NK-92 (cell line): ENCODE measurements around the gene RBM20.

Experiments used
- DNase-seq: peaks from one replicate; lab custom pipeline; 2025; ENCODE audit not compliant: unreplicated experiment; lab: John Stamatoyannopoulos, UW

RBM20 gene

GRCh38 chr10:110671788-110672579 is 27.8 kb downstream of the RBM20 start:
- no peak for DNase-seq

- no peak for DNase-seq
Measured at GRCh38 chr10:110672580-110672919, 28.4 kb downstream of the RBM20 start.

DNA sequence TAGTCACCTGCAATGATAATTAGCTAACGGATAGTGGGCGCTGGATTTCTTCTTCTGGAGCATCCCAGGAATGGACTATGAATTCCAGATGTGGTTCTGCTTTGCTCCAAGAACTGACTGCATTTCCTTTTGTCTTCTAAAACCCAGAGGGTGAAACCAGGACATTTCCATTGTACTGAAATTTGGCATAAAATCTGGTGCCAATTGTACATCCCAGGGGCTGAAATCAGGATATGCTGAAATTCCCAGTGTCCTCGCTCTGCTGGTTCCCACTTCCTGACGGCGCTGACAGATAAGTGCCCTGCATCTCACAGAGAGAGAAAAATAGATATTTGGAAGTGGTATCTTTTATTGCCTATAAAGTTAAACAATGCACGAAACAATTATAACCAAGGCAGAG is 31.9 kb downstream of the RBM20 start:
- no peak for DNase-seq

- DNase-seq = no peak
Measured at GRCh38 chr10:110679486-110680272, 35.5 kb downstream of the RBM20 start.

- no peak for DNase-seq
Measured at GRCh38 chr10:110680273-110681020, 36.3 kb downstream of the RBM20 start.

DNA sequence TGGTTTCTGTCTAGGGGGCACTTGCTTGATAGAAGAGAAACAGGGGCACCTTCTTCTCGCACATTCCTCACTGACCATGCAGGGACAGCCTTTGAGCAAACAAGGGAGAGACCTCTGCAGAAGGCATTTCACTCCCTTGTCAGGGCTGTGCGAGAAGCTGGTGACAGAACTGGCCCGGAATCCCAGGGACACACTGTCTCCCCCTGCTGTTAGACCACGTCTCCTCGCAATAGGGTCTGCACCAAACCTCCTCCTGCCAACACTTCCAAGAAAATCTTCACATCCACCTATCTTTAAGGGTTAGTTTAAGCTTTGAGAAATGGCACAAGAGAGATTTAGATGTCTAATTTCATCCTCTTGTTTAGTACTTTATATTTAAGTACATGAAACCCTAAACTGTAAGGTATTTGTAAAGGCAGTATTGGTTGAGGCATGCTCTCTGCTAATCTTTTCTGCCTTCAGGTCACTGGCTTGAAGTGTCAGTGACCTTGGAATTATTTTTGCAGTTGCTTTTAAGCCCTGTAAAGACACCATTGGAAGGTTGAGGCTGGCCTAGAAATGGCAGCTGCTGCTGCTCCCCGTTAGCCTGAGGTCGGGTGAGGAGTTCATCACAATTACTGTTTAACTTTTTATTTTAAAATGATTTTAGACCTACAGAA is 37.0 kb downstream of the RBM20 start:
- DNase-seq = no peak

DNA sequence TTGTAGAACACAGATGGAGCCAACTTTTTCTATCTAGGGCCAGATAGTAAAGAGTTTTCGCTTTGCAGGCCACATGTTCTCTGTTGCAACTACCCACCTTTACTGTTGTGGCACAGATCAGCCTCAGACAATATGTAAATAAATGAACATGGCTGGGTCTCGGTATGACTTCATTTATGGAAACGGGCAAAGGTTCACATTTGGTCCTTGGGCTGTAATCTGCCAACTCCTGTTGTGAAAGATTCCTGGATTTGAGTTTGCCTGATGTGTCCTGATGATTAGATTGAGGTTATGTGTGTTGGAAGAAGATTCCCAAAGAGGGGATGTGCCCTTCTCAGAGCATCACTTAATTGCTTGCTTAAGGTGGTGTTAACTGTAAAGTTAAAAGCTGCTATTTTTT is 38.2 kb downstream of the RBM20 start:
- no peak for DNase-seq

DNA sequence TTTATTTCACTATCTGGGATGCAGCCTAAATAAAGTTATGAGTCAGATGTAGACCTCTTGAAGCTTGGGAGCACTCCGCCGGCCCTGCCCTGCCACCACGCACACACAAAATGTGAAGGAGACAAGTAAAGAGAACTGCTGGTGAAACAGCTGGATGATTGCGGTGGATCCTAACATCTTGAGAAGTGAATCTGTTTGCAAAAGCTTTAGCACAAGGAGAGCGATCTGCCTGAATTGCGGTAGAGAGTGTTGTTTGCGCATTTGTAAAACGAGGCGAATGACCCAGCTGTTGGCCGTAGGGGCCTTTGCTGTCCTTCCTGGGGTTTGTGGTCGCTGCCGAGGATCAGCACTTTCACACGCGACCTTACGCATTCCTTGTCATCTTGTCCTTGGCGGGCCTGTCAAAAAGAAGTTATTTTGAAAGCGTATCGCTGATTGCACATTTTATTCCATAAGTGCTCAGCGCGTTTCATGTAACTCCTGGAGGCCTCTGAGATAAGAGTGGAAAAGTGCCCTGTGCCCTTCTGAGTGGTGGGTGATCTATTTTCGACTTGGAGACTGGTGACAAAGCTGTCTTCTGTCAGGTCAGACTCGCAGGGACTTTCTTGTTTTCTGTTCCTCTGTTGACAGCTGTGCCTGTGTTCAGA is 40.8 kb downstream of the RBM20 start:
- no peak for DNase-seq

GRCh38 chr10:110686047-110686446 is 41.9 kb downstream of the RBM20 start:
- DNase-seq = no peak

- no peak for DNase-seq
Measured at GRCh38 chr10:110686949-110687348, 42.8 kb downstream of the RBM20 start.

- no peak for DNase-seq
Measured at GRCh38 chr10:110687400-110687799, 43.3 kb downstream of the RBM20 start.

DNA sequence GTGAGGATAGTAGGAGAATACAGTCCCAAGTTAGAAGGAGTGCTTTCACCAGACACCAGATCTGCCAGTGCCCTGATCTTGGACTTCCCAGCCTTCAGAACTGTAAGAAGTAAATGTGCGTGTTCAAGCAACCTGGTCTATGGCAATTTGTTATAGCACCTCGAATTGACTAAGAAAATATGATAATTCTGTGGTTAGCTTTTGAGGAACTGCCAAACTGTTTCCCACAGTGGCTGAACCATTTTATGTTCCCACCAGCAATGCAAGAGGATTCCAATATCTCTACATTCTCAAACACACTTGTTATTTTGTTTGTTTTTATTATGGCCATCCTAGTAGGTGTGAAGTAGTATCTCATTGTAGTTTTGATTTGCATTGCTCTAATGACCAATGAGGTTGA is 47.0 kb downstream of the RBM20 start:
- no peak for DNase-seq

DNA sequence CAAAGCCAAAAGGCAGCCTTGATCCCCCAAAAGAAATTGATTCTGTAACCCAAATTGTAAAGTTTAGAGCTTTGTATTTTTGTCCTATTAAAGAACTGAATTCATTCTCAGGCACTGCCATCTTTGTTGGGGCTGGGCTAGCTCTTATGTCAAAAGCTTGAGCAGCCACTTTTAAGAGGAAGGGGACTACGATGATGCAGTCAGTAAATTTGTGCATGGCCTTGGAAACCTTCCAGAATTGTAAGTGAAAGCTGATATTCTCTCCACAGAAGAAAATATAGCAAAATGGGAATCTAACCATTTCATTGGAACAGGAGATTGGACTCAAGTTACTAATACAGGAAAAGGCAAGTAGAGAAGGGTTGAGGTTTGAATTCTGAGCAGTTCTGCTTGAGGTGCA is 50.1 kb downstream of the RBM20 start:
- no peak for DNase-seq

- DNase-seq = no peak
Measured at GRCh38 chr10:110694820-110695538, 50.8 kb downstream of the RBM20 start.

DNA sequence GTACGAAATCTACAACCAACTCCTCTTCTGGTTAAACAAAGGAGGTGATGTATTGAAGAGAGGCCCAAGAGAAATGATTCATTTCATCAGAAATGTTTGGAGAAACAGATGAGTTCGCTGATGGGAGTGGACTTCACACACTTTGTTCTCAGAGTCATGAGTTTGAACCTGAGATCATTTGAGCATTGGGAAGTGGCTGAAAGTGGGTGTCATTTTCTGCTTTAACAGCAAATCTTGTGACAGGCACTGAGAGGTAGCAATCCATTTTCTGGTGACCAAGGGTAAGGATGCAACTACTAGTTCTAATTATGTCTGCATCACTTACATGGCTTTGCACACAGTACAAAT is 51.4 kb downstream of the RBM20 start:
- DNase-seq = no peak

DNA sequence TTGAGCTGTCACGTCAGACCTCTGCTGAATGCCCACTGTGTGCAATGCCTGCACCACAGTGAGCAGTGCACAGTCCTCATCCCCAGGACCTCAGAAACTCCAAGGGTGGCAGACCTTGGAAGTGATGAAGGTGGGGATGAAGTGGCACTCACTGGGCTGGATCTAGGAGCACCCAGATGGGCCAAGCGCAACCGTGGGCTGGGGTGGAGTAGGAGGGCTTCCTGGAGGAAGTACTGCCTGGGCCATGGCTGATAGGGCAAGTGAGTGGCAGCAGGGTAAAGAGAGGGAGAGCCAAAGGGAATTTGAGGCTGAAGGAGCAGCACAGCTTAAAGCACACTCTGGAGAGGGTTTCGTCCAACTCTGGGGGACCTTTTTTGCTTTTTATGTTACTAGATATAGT is 52.3 kb downstream of the RBM20 start:
- DNase-seq = no peak

- DNase-seq = no peak
Measured at GRCh38 chr10:110698340-110698739, 54.2 kb downstream of the RBM20 start.

DNA sequence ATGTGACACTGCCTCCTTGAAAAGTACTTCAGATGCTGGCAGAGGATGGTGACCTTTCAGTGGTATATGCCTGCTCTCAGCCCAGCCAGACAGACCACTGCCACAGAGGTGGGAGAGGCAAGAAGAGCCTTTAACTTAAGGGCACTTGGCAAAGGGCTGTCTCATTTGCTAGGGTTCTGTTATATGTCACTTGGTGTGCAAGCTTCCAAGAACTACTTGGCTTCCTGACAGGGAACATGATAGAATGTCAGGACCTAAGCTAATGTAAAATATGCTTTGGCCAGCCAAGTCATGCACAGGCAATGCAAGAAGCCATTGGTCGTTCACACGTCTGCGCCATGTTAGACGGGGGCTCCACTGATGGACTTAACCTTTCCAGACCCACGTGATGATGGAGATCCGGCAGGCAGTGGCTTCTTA is 54.7 kb downstream of the RBM20 start:
- DNase-seq = no peak

DNA sequence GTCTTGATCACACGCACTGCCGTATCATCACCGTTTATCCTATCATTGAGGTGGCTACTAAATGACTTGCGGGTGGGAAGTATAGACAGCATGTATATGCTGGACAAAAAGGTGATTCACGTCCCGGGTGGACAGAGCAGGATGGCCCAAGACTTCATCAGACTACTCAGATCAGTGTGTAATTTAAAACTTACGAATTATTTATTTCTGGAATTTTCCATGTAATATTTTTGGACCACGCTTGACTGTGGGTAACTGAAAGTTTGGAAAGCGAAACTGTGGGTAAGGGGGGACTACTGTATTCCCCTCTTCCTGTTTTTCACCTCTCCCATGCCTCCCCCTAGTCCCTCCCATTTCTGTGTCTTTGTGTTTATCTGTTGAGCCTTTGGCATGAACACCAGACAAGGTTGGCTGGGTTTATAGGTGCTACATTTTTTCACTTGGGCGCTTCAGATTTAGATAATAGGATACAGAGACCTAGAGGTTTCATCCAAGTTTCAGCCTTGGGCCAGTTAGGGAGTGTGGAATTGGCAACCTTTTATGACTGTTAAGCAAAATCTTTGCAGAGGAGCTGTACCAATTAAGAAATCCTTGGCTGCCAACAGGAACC is 55.8 kb downstream of the RBM20 start:
- no peak for DNase-seq
